HEK293 (cell line): ENCODE results near the gene IRX6.

Experiments
- CTCF ChIA-PET: fragments of 350-600 bp; formaldehyde crosslinking; extraction: SDS; loops from one replicate; lab custom pipeline; 2021; ENCODE audit warnings: antibody characterized with exemption; lab: Yijun Ruan, JAX
- POLR2A ChIA-PET: fragments of 300-600 bp; formaldehyde crosslinking; extraction: SDS; loops from one replicate; lab custom pipeline; 2020; ENCODE audit warnings: antibody characterized with exemption, inconsistent platforms; lab: Yijun Ruan, JAX
- H3K27ac ChIP-seq: fragments of 200-500 bp; sonication (Bioruptor generic); 2 replicates; pipeline ENCODE4 v1.5.1; 2014; ENCODE audit warnings: low read depth, low read length, control low read depth, inconsistent platforms; ENCODE audit errors: extremely low read depth
- H3K36me3 ChIP-seq, 2 experiments: fragments of 200-500 bp in 1 of 2; sonication (Bioruptor generic) in 1 of 2; 1 replicate in 1 of 2; 2 replicates in 1 of 2; pipeline ENCODE4 v1.5.1; 2014 to 2017; ENCODE audit warnings: inconsistent platforms in 2 of 2, low read length in 2 of 2; ENCODE audit not compliant: control insufficient read depth in 2 of 2, insufficient read depth in 1 of 2
- H3K4me1 ChIP-seq: fragments of 200-500 bp; sonication (Bioruptor generic); 2 replicates; pipeline ENCODE4 v1.5.1; 2014; ENCODE audit warnings: mild to moderate bottlenecking, low read length, inconsistent platforms; ENCODE audit not compliant: control insufficient read depth, insufficient read depth
- H3K4me3 ChIP-seq: 2 replicates; pipeline ENCODE4 v1.5.1; 2011; ENCODE audit warnings: low read depth, mild to moderate bottlenecking, control low read depth, low read length, moderate library complexity
- H3K9me3 ChIP-seq: fragments of 200-500 bp; sonication (Bioruptor generic); 2 replicates; pipeline ENCODE4 v1.5.1; 2014; ENCODE audit warnings: low read depth, low read length, inconsistent platforms; ENCODE audit not compliant: control insufficient read depth, insufficient read depth
- BCL11A ChIP-seq: fragments of 450-650 bp; formaldehyde crosslinking; IDR thresholded peaks from 2 replicates; pipeline ENCODE4 v1.5.1; 2016; ENCODE audit warnings: low read depth, missing biosample characterization, missing genetic modification characterization
- KLF1 ChIP-seq: fragments of 450-650 bp; formaldehyde crosslinking; IDR thresholded peaks from 2 replicates; pipeline ENCODE4 v1.5.1; 2016; ENCODE audit warnings: missing biosample characterization, missing genetic modification characterization
- KLF17 ChIP-seq: fragments of 450-650 bp; formaldehyde crosslinking; IDR thresholded peaks from 2 replicates; pipeline ENCODE4 v1.5.1; 2016; ENCODE audit warnings: missing biosample characterization, missing genetic modification characterization
- KLF7 ChIP-seq: fragments of 450-650 bp; formaldehyde crosslinking; IDR thresholded peaks from 2 replicates; pipeline ENCODE4 v1.5.1; 2016; ENCODE audit warnings: missing biosample characterization, missing genetic modification characterization, borderline replicate concordance
- KLF8 ChIP-seq: fragments of 450-650 bp; formaldehyde crosslinking; IDR thresholded peaks from 2 replicates; pipeline ENCODE4 v1.5.1; 2016; ENCODE audit warnings: missing biosample characterization, missing genetic modification characterization
- PRDM2 ChIP-seq: fragments of 450-650 bp; formaldehyde crosslinking; IDR thresholded peaks from 2 replicates; pipeline ENCODE4 v1.5.1; 2016; ENCODE audit warnings: missing biosample characterization, missing genetic modification characterization, borderline replicate concordance
- SCRT1 ChIP-seq: fragments of 450-650 bp; formaldehyde crosslinking; IDR thresholded peaks from 2 replicates; pipeline ENCODE4 v1.5.1; 2016; ENCODE audit warnings: missing biosample characterization, missing genetic modification characterization, borderline replicate concordance
- ZFP69B ChIP-seq: fragments of 450-650 bp; formaldehyde crosslinking; IDR thresholded peaks from 2 replicates; pipeline ENCODE4 v1.5.1; 2016; ENCODE audit warnings: missing biosample characterization, missing genetic modification characterization
- ZIC2 ChIP-seq: fragments of 450-650 bp; formaldehyde crosslinking; IDR thresholded peaks from 2 replicates; pipeline ENCODE4 v1.5.1; 2016; ENCODE audit warnings: missing biosample characterization, missing genetic modification characterization
- ZNF112 ChIP-seq: fragments of 450-650 bp; formaldehyde crosslinking; IDR thresholded peaks from 2 replicates; pipeline ENCODE4 v1.5.0; 2017; ENCODE audit warnings: missing biosample characterization, missing genetic modification characterization
- ZNF121 ChIP-seq: fragments of 450-650 bp; formaldehyde crosslinking; IDR thresholded peaks from 2 replicates; pipeline ENCODE4 v1.5.1; 2016; ENCODE audit warnings: missing biosample characterization, missing genetic modification characterization
- ZNF211 ChIP-seq: fragments of 450-650 bp; formaldehyde crosslinking; IDR thresholded peaks from 2 replicates; pipeline ENCODE4 v1.5.1; 2016; ENCODE audit warnings: low read depth, missing biosample characterization, missing genetic modification characterization
- ZNF274 ChIP-seq, 2 experiments: fragments of 200-500 bp in 1 of 2; fragments of 450-650 bp in 1 of 2; sonication (Bioruptor generic) in 1 of 2; formaldehyde crosslinking in 1 of 2; IDR thresholded peaks; 2 replicates each; pipeline versions ENCODE4 v1.5.1 to v1.6.1; 2014 to 2016; ENCODE audit warnings: borderline replicate concordance in 1 of 2, inconsistent platforms in 1 of 2, low read length in 1 of 2, missing biosample characterization in 1 of 2, missing genetic modification characterization in 1 of 2
- ZNF404 ChIP-seq: fragments of 450-650 bp; formaldehyde crosslinking; IDR thresholded peaks from 2 replicates; pipeline ENCODE4 v1.5.1; 2017; ENCODE audit warnings: missing biosample characterization, missing genetic modification characterization
- ZNF514 ChIP-seq: fragments of 450-650 bp; formaldehyde crosslinking; IDR thresholded peaks from 2 replicates; pipeline ENCODE4 v1.5.1; 2016; ENCODE audit warnings: missing biosample characterization, missing genetic modification characterization
- ZNF600 ChIP-seq: fragments of 450-650 bp; formaldehyde crosslinking; IDR thresholded peaks from 2 replicates; pipeline ENCODE4 v1.5.1; 2016; ENCODE audit warnings: missing biosample characterization, missing genetic modification characterization
- ZNF626 ChIP-seq: fragments of 450-650 bp; sonication (Bioruptor Pico); formaldehyde crosslinking; IDR thresholded peaks from 2 replicates; pipeline ENCODE4 v1.5.1; 2018; ENCODE audit warnings: missing biosample characterization, missing genetic modification characterization, inconsistent platforms
- ZNF837 ChIP-seq: fragments of 450-650 bp; formaldehyde crosslinking; IDR thresholded peaks from 2 replicates; pipeline ENCODE4 v1.5.1; 2016; ENCODE audit warnings: missing biosample characterization, missing genetic modification characterization
- ZSCAN30 ChIP-seq: fragments of 450-650 bp; IDR thresholded peaks from 2 replicates; pipeline ENCODE4 v1.5.1; 2018; ENCODE audit warnings: missing biosample characterization, mild to moderate bottlenecking, missing genetic modification characterization, moderate library complexity
- TF ChIP-seq, protein P1 (sequence below): fragments of 450-650 bp; formaldehyde crosslinking; IDR thresholded peaks from 2 replicates; pipeline ENCODE4 v1.5.1; 2017; ENCODE audit warnings: missing biosample characterization, missing genetic modification characterization
- TF ChIP-seq, protein P2 (sequence below): fragments of 450-650 bp; IDR thresholded peaks from 2 replicates; pipeline ENCODE4 v1.5.1; 2018; ENCODE audit warnings: missing biosample characterization, mild to moderate bottlenecking, missing genetic modification characterization
- TF ChIP-seq, protein P3 (sequence below): fragments of 450-650 bp; formaldehyde crosslinking; IDR thresholded peaks from 2 replicates; pipeline ENCODE4 v1.5.1; 2016; ENCODE audit warnings: missing biosample characterization, missing genetic modification characterization

Gene IRX6

DNA sequence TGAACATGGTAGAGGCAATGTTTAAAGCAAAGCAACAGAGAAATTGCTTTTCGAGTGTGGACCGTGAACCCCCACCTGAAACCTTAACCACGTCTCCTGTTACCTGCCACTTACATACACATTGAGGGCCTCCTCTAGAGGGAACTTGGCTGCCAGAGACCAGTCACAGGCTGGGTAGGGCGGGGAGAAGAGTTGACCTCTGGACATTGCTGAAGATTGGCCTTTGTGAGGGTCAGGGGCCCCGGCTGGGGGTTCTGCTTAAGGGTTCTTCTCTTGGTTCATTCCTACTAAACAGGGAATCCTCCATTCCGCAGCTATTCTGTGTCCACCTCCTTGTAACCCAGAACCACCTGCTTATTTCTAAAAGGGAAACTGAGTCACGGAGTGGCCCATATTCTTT, 53.8 kb downstream of the IRX6 start (continued):
- TF ChIP-seq BCL11A (tag by site-specific recombination) (no peak), ZNF211 (tag by site-specific recombination) (no peak), KLF7 (tag by site-specific recombination) (no peak), ZSCAN30 (tag by site-specific recombination) (no peak), ZFP69B (tag by site-specific recombination) (no peak)

DNA sequence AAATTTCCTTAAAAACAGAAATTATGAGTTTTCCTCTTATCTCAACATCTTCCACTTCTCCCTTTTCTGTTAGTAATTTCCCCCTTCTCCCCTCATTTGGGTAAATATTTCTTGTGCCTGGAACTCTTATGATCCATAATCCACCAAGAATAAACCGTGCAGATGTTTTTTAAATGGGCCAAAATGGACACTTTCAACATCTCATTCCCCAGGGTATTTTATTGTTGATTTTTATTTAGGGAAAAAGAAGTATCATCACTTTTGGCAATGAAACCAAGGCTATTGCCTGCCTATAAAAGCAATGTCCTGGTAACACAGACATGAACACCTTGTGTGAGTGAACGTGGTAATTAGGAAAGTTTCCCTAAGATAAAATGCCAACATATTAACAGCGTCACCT, 54.6 kb downstream of the IRX6 start:
- POLR2A ChIA-PET, result no interaction called here

More for the DNA sequence above, 54.6 kb downstream of the IRX6 start:
- Histone ChIP-seq H3K9me3 (no peaks in the 10 kb centered on the region), H3K36me3 (no peaks in the 10 kb centered on the region), H3K4me3 (no peak overlapping the region), H3K4me1 (no peaks in the 10 kb centered on the region), H3K27ac (no peak overlapping the region)
- CTCF ChIA-PET, result no interaction called here
- TF ChIP-seq, protein P1, sequence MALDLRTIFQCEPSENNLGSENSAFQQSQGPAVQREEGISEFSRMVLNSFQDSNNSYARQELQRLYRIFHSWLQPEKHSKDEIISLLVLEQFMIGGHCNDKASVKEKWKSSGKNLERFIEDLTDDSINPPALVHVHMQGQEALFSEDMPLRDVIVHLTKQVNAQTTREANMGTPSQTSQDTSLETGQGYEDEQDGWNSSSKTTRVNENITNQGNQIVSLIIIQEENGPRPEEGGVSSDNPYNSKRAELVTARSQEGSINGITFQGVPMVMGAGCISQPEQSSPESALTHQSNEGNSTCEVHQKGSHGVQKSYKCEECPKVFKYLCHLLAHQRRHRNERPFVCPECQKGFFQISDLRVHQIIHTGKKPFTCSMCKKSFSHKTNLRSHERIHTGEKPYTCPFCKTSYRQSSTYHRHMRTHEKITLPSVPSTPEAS (tag by site-specific recombination), result no peak
- no peak for TF ChIP-seq PRDM2 (tag by site-specific recombination)
- no peak for TF ChIP-seq ZNF514 (tag by site-specific recombination)
- TF ChIP-seq ZNF837 (tag by site-specific recombination), result no peak
- TF ChIP-seq ZNF112 (tag by site-specific recombination), result no peak
- TF ChIP-seq, protein P2, sequence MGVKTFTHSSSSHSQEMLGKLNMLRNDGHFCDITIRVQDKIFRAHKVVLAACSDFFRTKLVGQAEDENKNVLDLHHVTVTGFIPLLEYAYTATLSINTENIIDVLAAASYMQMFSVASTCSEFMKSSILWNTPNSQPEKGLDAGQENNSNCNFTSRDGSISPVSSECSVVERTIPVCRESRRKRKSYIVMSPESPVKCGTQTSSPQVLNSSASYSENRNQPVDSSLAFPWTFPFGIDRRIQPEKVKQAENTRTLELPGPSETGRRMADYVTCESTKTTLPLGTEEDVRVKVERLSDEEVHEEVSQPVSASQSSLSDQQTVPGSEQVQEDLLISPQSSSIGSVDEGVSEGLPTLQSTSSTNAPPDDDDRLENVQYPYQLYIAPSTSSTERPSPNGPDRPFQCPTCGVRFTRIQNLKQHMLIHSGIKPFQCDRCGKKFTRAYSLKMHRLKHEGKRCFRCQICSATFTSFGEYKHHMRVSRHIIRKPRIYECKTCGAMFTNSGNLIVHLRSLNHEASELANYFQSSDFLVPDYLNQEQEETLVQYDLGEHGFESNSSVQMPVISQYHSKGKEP, result no peak
- TF ChIP-seq ZNF274 (IDR thresholded peaks at IDR 0.05; ENCODE audit: low read length), result no peak
- no peak for TF ChIP-seq ZNF274 (tag by site-specific recombination; IDR thresholded peaks at IDR 0.05; ENCODE audit: borderline replicate concordance)
- no peak for TF ChIP-seq ZNF626 (tag by site-specific recombination)
- no peak for TF ChIP-seq ZNF404 (tag by site-specific recombination)
- no peak for TF ChIP-seq KLF17 (tag by site-specific recombination)
- no peak for TF ChIP-seq KLF8 (tag by site-specific recombination)
- TF ChIP-seq SCRT1 (tag by site-specific recombination), result no peak
- TF ChIP-seq ZIC2 (tag by site-specific recombination), result no peak
- no peak for TF ChIP-seq ZNF600
- no peak for TF ChIP-seq KLF1
- TF ChIP-seq, protein P3, sequence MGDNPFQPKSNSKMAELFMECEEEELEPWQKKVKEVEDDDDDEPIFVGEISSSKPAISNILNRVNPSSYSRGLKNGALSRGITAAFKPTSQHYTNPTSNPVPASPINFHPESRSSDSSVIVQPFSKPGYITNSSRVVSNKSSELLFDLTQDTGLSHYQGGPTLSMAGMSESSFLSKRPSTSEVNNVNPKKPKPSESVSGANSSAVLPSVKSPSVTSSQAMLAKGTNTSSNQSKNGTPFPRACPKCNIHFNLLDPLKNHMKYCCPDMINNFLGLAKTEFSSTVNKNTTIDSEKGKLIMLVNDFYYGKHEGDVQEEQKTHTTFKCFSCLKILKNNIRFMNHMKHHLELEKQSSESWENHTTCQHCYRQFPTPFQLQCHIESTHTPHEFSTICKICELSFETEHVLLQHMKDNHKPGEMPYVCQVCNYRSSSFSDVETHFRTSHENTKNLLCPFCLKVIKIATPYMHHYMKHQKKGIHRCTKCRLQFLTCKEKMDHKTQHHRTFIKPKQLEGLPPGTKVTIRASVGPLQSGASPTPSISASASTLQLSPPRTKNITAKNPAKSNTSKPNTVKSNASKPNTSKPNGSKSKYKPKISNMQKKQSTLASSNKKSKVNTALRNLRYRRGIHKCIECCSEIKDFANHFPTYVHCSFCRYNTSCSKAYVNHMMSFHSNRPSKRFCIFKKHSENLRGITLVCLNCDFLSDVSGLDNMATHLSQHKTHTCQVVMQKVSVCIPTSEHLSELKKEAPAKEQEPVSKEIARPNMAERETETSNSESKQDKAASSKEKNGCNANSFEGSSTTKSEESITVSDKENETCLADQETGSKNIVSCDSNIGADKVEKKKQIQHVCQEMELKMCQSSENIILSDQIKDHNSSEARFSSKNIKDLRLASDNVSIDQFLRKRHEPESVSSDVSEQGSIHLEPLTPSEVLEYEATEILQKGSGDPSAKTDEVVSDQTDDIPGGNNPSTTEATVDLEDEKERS (tag by site-specific recombination), result no peak
- no peak for TF ChIP-seq ZNF121
